B cell (primary cell): ENCODE data around the gene DGCR2. TPM values are rescaled to one million over a fixed set of nuclear protein-coding genes. Genes with fewer than 3 reads are reported as not detected.

Experiments
- ATAC-seq: fragments of 200-7000 bp; cut with Tn5 transposase; one replicate; pipeline ENCODE4 v1.10.0; 2021; ENCODE audit warnings: low read depth, mild to moderate bottlenecking, moderate number of reproducible peaks, moderate library complexity
- CTCF ChIA-PET: fragments of 350-600 bp; sonication (Branson Sonifier 250); formaldehyde crosslinking; loops from one replicate; lab custom pipeline; 2021; ENCODE audit warnings: antibody characterized with exemption, inconsistent platforms; lab: Charles Lee
- POLR2A ChIA-PET: fragments of 350-600 bp; sonication (Branson Sonifier 250); formaldehyde crosslinking; loops from one replicate; lab custom pipeline; 2021; ENCODE audit warnings: antibody characterized with exemption; lab: Charles Lee
- DNase-seq: peaks from one replicate; pipeline ENCODE4 v3.0.0; 2013
- H2AFZ ChIP-seq: 2 replicates; pipeline ENCODE4 v1.6.1; 2012; ENCODE audit warnings: mild to moderate bottlenecking, low read depth, low read length; ENCODE audit not compliant: insufficient read depth, poor library complexity, severe bottlenecking
- H3K27ac ChIP-seq, 2 donors: 1 replicate in 1 of 2; 2 replicates in 1 of 2; pipeline ENCODE4 v1.5.1; 2012 to 2013; ENCODE audit warnings: low read length in 2 of 2, mild to moderate bottlenecking in 2 of 2, moderate library complexity in 1 of 2
- H3K27me3 ChIP-seq, 4 experiments: fragments of 200-600 bp in 1 of 4; sonication (generic) in 1 of 4; replicated peaks in 1 of 4; 1 replicate in 2 of 4; 2 replicates in 2 of 4; pipeline versions ENCODE4 v1.6.1 to v1.7.0; 2013 to 2016; ENCODE audit warnings: low read length in 3 of 4, mild to moderate bottlenecking in 2 of 4, mixed read lengths in 1 of 4, moderate library complexity in 1 of 4; ENCODE audit not compliant: insufficient read depth in 4 of 4, control insufficient read depth in 3 of 4; ENCODE audit errors: control extremely low read depth in 1 of 4
- H3K36me3 ChIP-seq, 2 experiments: replicated peaks in 1 of 2; 1 replicate in 1 of 2; 2 replicates in 1 of 2; pipeline versions ENCODE4 v1.6.1 to v1.7.1; 2013; ENCODE audit warnings: low read length in 1 of 2; ENCODE audit not compliant: insufficient read depth in 2 of 2, control insufficient read depth in 1 of 2; ENCODE audit errors: control extremely low read depth in 1 of 2, extremely low read depth in 1 of 2
- H3K4me1 ChIP-seq, 2 donors: fragments of 200-600 bp in 1 of 2; sonication (generic) in 1 of 2; 1 replicate in 1 of 2; 2 replicates in 1 of 2; pipeline versions ENCODE4 v1.5.1 to v1.6.1; 2013 to 2017; ENCODE audit warnings: low read length in 2 of 2; ENCODE audit not compliant: control insufficient read depth in 2 of 2, insufficient read depth in 2 of 2
- H3K4me2 ChIP-seq: replicated peaks from 2 replicates; pipeline ENCODE3; 2012; ENCODE audit warnings: mild to moderate bottlenecking, low read depth, low read length; ENCODE audit not compliant: poor library complexity, severe bottlenecking
- H3K4me3 ChIP-seq, 5 experiments: fragments of 200-600 bp in 1 of 5; sonication (generic) in 1 of 5; 1 replicate in 3 of 5; 2 replicates in 2 of 5; pipeline versions ENCODE4 v1.5.1 to v1.7.0; 2011 to 2016; ENCODE audit warnings: low read length in 4 of 5, mild to moderate bottlenecking in 4 of 5, low read depth in 2 of 5, control low read depth in 1 of 5, moderate library complexity in 1 of 5; ENCODE audit not compliant: insufficient read depth in 1 of 5; ENCODE audit errors: control extremely low read depth in 1 of 5, extremely low read depth in 1 of 5
- H3K79me2 ChIP-seq: fragments of 200-600 bp; sonication (generic); one replicate; pipeline ENCODE4 v1.6.0; 2016; ENCODE audit warnings: low read length; ENCODE audit not compliant: control insufficient read depth, insufficient read depth
- H3K9ac ChIP-seq: fragments of 200-600 bp; sonication (generic); 2 replicates; pipeline ENCODE4 v1.6.1; 2017; ENCODE audit warnings: mild to moderate bottlenecking, low read length, moderate library complexity
- H3K9me3 ChIP-seq, 3 donors: one replicate each; pipeline versions ENCODE4 v1.6.1 to v1.7.1; 2013; ENCODE audit warnings: low read length in 2 of 3; ENCODE audit not compliant: control insufficient read depth in 2 of 3, insufficient read depth in 1 of 3; ENCODE audit errors: control extremely low read depth in 1 of 3
- H4K20me1 ChIP-seq: 2 replicates; pipeline ENCODE4 v1.6.0; 2012; ENCODE audit warnings: mild to moderate bottlenecking, low read length; ENCODE audit not compliant: insufficient read depth, control insufficient read depth, poor library complexity, severe bottlenecking
- H3K27ac Mint-ChIP-seq: one replicate; pipeline ENCODE4 v1.8.0; 2021; ENCODE audit warnings: mixed read lengths
- H3K27me3 Mint-ChIP-seq: one replicate; pipeline ENCODE4 v1.8.0; 2021; ENCODE audit warnings: mixed read lengths
- H3K4me1 Mint-ChIP-seq: one replicate; pipeline ENCODE4 v1.8.0; 2021; ENCODE audit warnings: mixed read lengths
- H3K4me3 Mint-ChIP-seq: one replicate; pipeline ENCODE4 v1.8.0; 2021; ENCODE audit warnings: mixed read lengths
- H3K9me3 Mint-ChIP-seq: one replicate; pipeline ENCODE4 v1.8.0; 2022; ENCODE audit warnings: mixed read lengths; ENCODE audit not compliant: insufficient read depth
- EZH2 ChIP-seq: IDR thresholded peaks from 2 replicates; pipeline ENCODE4 v1.6.1; 2012; ENCODE audit warnings: borderline replicate concordance, low read depth, mild to moderate bottlenecking, moderate library complexity, low read length; ENCODE audit not compliant: insufficient read depth, poor library complexity, severe bottlenecking
- WGBS: methylation state at CpG from one replicate; pipeline ENCODE4 v1.1.5; 2013; ENCODE audit warnings: missing lambda C conversion rate; ENCODE audit not compliant: insufficient coverage; 5-methylcytosine and 5-hydroxymethylcytosine counted together
- intact Hi-C: fragments of 100-400 bp; cut with micrococcal nuclease; formaldehyde crosslinking; loops from one replicate; pipeline ENCODE4 v1.10.0; 2022
- polyA plus RNA-seq: library from polyadenylated mRNA; depleted of rRNA; stranded (reverse); fragments of >200 nt; gene quantifications from 2 replicates; pipeline ENCODE4 v1.2.3, GENCODE V29; 2012
- total RNA-seq, 2 donors: library from RNA; stranded (reverse); fragments of 120-200 nt in 1 of 2; gene quantifications; 1 replicate in 1 of 2; 2 replicates in 1 of 2; pipeline versions ENCODE4 v1.2.3 to v1.2.4, GENCODE V29; 2013 to 2022
- TF ChIP-seq, protein P1 (sequence below): fragments of 200-600 bp; IDR thresholded peaks from one replicate; pipeline ENCODE4 v1.8.0; 2022; ENCODE audit warnings: antibody characterized with exemption, mild to moderate bottlenecking

The DGCR2 gene
- total and polyA plus RNA-seq, 2 donors (not counting 1 experiment from before 2014, with no cell fraction given), result 28.8 to 49.5 TPM

DNA sequence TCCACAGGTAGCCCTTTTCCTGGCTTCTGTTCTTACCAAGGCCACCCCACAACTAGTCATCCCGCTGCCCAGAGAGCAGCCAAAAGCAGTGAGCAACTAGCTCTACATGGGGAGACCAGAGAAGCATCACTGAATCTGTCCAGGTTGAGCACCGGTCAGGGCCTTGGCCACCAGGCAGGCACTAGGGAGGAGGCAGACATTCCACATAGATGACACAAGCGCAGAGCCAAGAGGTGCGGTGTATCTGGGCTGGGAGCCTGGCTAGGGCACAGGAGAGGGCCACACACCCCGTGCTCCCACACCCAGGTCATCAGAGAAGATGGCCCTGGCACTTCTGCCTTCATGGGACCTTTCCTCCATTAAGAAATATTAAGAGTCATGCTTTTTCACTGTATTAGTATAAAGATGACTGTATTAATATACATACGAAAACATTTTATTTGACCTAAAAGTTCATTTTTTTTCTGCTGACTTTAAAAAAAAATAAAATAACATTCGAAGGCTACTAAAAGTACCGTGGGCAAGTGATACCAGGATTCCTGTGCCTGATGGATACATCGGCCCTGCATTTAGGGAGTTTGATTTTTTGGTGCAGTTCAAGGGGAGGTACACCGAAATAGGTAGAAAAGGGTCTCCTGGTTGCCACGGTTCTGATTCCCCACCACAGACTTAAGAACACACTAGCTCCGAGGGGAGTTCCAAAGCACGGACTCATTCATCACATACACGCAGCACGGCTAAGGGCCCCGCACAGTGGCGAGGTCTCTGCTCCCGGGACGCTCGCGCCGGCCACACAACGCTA, 1.2 kb downstream of the DGCR2 start:
- peak overlapping the region; percentile 75 for H3K27ac Mint-ChIP-seq
- Histone ChIP-seq H3K9ac (peak overlapping the region; percentile 82), H3K4me3 (peak overlapping the region; percentile 67 to 93 (median 83)), H3K9me3 (no peaks in the 10 kb centered on the region), H3K27ac (peak overlapping the region in 1 of 2 donors; percentile 76), H3K4me2 (peak overlapping the region; percentile 88), H2AFZ (peak overlapping the region; percentile 96), H3K79me2 (peaks cover 67% of the 10 kb centered on the region), H3K27me3 (no peaks in the 10 kb centered on the region), H3K36me3 (no peaks in the 10 kb centered on the region), H3K4me1 (peaks cover 58 to 61% of the 10 kb centered on the region in 2 donors), H4K20me1 (peaks cover 57% of the 10 kb centered on the region)
- DNase-seq (no peak), ATAC-seq (no peak)
- H3K4me3 Mint-ChIP-seq, result peak overlapping the region; percentile 94
- TF ChIP-seq EZH2, result no peak
- TF ChIP-seq, protein P1, sequence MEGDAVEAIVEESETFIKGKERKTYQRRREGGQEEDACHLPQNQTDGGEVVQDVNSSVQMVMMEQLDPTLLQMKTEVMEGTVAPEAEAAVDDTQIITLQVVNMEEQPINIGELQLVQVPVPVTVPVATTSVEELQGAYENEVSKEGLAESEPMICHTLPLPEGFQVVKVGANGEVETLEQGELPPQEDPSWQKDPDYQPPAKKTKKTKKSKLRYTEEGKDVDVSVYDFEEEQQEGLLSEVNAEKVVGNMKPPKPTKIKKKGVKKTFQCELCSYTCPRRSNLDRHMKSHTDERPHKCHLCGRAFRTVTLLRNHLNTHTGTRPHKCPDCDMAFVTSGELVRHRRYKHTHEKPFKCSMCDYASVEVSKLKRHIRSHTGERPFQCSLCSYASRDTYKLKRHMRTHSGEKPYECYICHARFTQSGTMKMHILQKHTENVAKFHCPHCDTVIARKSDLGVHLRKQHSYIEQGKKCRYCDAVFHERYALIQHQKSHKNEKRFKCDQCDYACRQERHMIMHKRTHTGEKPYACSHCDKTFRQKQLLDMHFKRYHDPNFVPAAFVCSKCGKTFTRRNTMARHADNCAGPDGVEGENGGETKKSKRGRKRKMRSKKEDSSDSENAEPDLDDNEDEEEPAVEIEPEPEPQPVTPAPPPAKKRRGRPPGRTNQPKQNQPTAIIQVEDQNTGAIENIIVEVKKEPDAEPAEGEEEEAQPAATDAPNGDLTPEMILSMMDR, result no peak
- H3K4me1 Mint-ChIP-seq, result peaks cover 57% of the 10 kb centered on the region
- no peaks in the 10 kb centered on the region for H3K27me3 Mint-ChIP-seq
- WGBS, result 23% methylated on average over 16 of the region's 23 CpGs
- intact Hi-C loops, result loop anchor here (5.0 kb wide), 1 partner anchor 326 kb away; the partner anchor contains the start of gene C22orf39
- ChIA-PET CTCF (interaction anchor here (2.8 kb wide), 1 partner anchor 24 kb away, joined by 9 read pairs; the partner anchor contains the start of gene ESS2), POLR2A (interaction anchor here (1.0 to 1.1 kb wide), 2 partner anchors 10 to 241 kb away, joined by 3 to 4 read pairs; no protein-coding TSS in a partner anchor)
- no peaks in the 10 kb centered on the region for H3K9me3 Mint-ChIP-seq

DNA sequence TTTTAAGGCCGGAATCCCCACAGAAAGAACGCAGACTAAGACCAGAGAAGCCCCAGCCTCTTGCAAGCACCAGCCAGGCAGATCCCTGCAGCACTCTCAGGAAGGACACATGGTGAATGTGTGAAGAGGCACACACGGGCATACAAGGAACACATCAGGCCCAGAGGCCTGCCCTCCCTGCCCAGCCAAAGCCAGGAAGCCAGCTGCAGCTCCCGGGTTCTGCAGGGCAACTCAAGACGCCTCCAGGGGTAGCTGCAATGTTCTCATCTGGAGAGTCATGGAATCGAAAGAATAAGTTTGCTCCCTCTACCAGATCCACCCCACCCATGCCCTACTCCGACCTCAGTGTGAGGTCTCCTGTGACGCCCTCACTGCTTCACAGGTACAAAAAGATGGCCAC, 2.3 kb downstream of the DGCR2 start:
- TF ChIP-seq, protein P1, result no peak
- no peak for TF ChIP-seq EZH2
- Histone ChIP-seq H3K4me3 (no peak overlapping the region), H3K79me2 (peaks cover 78% of the 10 kb centered on the region), H3K27ac (no peak overlapping the region), H3K27me3 (no peaks in the 10 kb centered on the region), H3K4me1 (peaks cover 66% of the 10 kb centered on the region in 2 donors), H4K20me1 (peaks cover 68% of the 10 kb centered on the region), H2AFZ (no peak overlapping the region), H3K36me3 (peaks cover 0 to under 1% of the 10 kb centered on the region in 2 experiments), H3K4me2 (peak overlapping the region; percentile 88), H3K9ac (no peak overlapping the region), H3K9me3 (no peaks in the 10 kb centered on the region)
- intact Hi-C loops, result loop anchor here (5.0 kb wide), 1 partner anchor 327 kb away; the partner anchor contains the start of gene C22orf39
- Mint-ChIP-seq H3K4me3 (peak overlapping the region; percentile 94), H3K27me3 (no peaks in the 10 kb centered on the region), H3K9me3 (no peaks in the 10 kb centered on the region), H3K4me1 (peaks cover 68% of the 10 kb centered on the region), H3K27ac (peak overlapping the region; percentile 50)
- no peak for ATAC-seq
- CTCF ChIA-PET, result no interaction called here
- no peak for DNase-seq
- POLR2A ChIA-PET, result no interaction called here
- 90% methylated on average over 7 of the region's 8 CpGs for WGBS
